SK-N-SH (cell line): ENCODE results near the gene POLR3GL. TPM values are rescaled to one million over a fixed set of nuclear protein-coding genes. Genes with fewer than 3 reads are reported as not detected.

ENCODE experiments used
- CTCF ChIA-PET: fragments of 300-600, 350-600 bp; formaldehyde crosslinking; extraction: SDS; loops from one replicate; lab custom pipeline; 2021; lab: Yijun Ruan, JAX
- POLR2A ChIA-PET: fragments of 350-600 bp; sonication (Branson Sonifier 250); formaldehyde crosslinking; extraction: SDS; loops from one replicate; lab custom pipeline; 2020; ENCODE audit warnings: antibody characterized with exemption, inconsistent platforms; lab: Yijun Ruan, JAX
- DNase-seq: peaks from one replicate; pipeline ENCODE4 v3.0.0; 2012
- H2AFZ ChIP-seq: fragments of 200-600 bp; sonication (generic); 2 replicates; pipeline ENCODE4 v1.8.1; 2016; ENCODE audit warnings: antibody characterized with exemption, mild to moderate bottlenecking, low read depth
- H3F3A ChIP-seq: fragments of 200-600 bp; sonication (generic); replicated peaks from 2 replicates; pipeline ENCODE3; 2016; ENCODE audit warnings: antibody characterized with exemption, mild to moderate bottlenecking; ENCODE audit not compliant: insufficient read depth
- H3K27ac ChIP-seq, 2 experiments: fragments of 200-500 bp in 1 of 2; fragments of 200-600 bp in 1 of 2; sonication (Bioruptor generic) in 1 of 2; sonication (generic), shearing (Covaris generic) in 1 of 2; 2 replicates each; pipeline versions ENCODE4 v1.5.1 to v1.6.1; 2014 to 2016; ENCODE audit warnings: low read depth in 2 of 2, inconsistent platforms in 1 of 2, low read length in 1 of 2, mild to moderate bottlenecking in 1 of 2, mixed read lengths in 1 of 2
- H3K27me3 ChIP-seq: fragments of 200-600 bp; sonication (generic), shearing (Covaris generic); 2 replicates; pipeline ENCODE4 v1.6.1; 2016; ENCODE audit warnings: mixed run types; ENCODE audit not compliant: insufficient read depth
- H3K36me3 ChIP-seq, 2 experiments: fragments of 200-500 bp in 1 of 2; fragments of 200-600 bp in 1 of 2; sonication (Bioruptor generic) in 1 of 2; sonication (generic) in 1 of 2; replicated peaks in 1 of 2; 2 replicates each; pipeline versions ENCODE3 to v1.5.1; 2014 to 2016; ENCODE audit warnings: low read length in 1 of 2, mild to moderate bottlenecking in 1 of 2; ENCODE audit not compliant: insufficient read depth in 2 of 2, control insufficient read depth in 1 of 2
- H3K4me1 ChIP-seq, 2 experiments: fragments of 200-500 bp in 1 of 2; fragments of 200-600 bp in 1 of 2; sonication (Bioruptor generic) in 1 of 2; sonication (generic), shearing (Covaris generic) in 1 of 2; 2 replicates each; pipeline versions ENCODE4 v1.5.1 to v1.6.1; 2014 to 2016; ENCODE audit warnings: low read depth in 1 of 2, low read length in 1 of 2, mixed run types in 1 of 2; ENCODE audit not compliant: insufficient read depth in 2 of 2, control insufficient read depth in 1 of 2
- H3K4me2 ChIP-seq: fragments of 200-600 bp; sonication (generic), shearing (Covaris generic); 2 replicates; pipeline ENCODE4 v1.6.1; 2017; ENCODE audit warnings: mixed run types
- H3K4me3 ChIP-seq, 2 experiments: fragments of 200-500 bp in 1 of 2; fragments of 200-600 bp in 1 of 2; sonication (Bioruptor generic) in 1 of 2; sonication (generic), shearing (Covaris generic) in 1 of 2; 2 replicates each; pipeline versions ENCODE4 v1.5.1 to v1.8.1; 2014 to 2016; ENCODE audit warnings: low read depth in 2 of 2, inconsistent platforms in 1 of 2, low read length in 1 of 2, mild to moderate bottlenecking in 1 of 2, mixed read lengths in 1 of 2, moderate library complexity in 1 of 2
- H3K79me2 ChIP-seq: fragments of 200-600 bp; sonication (generic); 2 replicates; pipeline ENCODE4 v1.8.1; 2017; ENCODE audit warnings: mild to moderate bottlenecking; ENCODE audit not compliant: insufficient read depth
- H3K9ac ChIP-seq: fragments of 200-600 bp; sonication (generic); 2 replicates; pipeline ENCODE4 v1.6.1; 2017; ENCODE audit warnings: mixed run types
- H3K9me2 ChIP-seq: fragments of 200-600 bp; sonication (generic); 2 replicates; pipeline ENCODE4 v1.6.1; 2017; ENCODE audit warnings: mixed run types
- H3K9me3 ChIP-seq: fragments of 200-600 bp; sonication (generic); 2 replicates; pipeline ENCODE4 v1.6.1; 2017; ENCODE audit warnings: mixed run types, mild to moderate bottlenecking, moderate library complexity
- H4K20me1 ChIP-seq: fragments of 200-600 bp; sonication (generic); 2 replicates; pipeline ENCODE4 v1.6.1; 2017; ENCODE audit warnings: mild to moderate bottlenecking, mixed run types; ENCODE audit not compliant: insufficient read depth
- CHD2 ChIP-seq: fragments of 150-350 bp; IDR thresholded peaks from 2 replicates; pipeline ENCODE4 v1.6.1; 2018; ENCODE audit warnings: low read length; ENCODE audit not compliant: partially characterized antibody
- EP300 ChIP-seq, 2 experiments: IDR thresholded peaks; 2 replicates each; pipeline versions ENCODE4 v1.4.0 to v1.6.1; 2012; ENCODE audit warnings: borderline replicate concordance in 1 of 2, low read depth in 1 of 2, low read length in 1 of 2
- FOSL2 ChIP-seq: IDR thresholded peaks from 2 replicates; pipeline ENCODE4 v1.4.0; 2012; ENCODE audit warnings: low read depth, mild to moderate bottlenecking, moderate library complexity, borderline replicate concordance
- FOXJ3 ChIP-seq: sonication (generic); formaldehyde crosslinking; IDR thresholded peaks from 2 replicates; pipeline ENCODE4 v1.5.1; 2020; ENCODE audit warnings: mild to moderate bottlenecking, missing genetic modification reagents
- FOXM1 ChIP-seq: IDR thresholded peaks from 2 replicates; pipeline ENCODE4 v1.4.0; 2012; ENCODE audit warnings: low read depth, mild to moderate bottlenecking
- GATA2 ChIP-seq: sonication (generic); formaldehyde crosslinking; IDR thresholded peaks from 2 replicates; pipeline ENCODE4 v1.5.0; 2020; ENCODE audit warnings: mild to moderate bottlenecking, missing genetic modification reagents
- IRF3 ChIP-seq: fragments of 150-350 bp; IDR thresholded peaks from 2 replicates; pipeline ENCODE4 v1.6.1; 2016; ENCODE audit warnings: mild to moderate bottlenecking, low read depth, low read length
- MAX ChIP-seq: IDR thresholded peaks from 2 replicates; pipeline ENCODE4 v1.4.0; 2012; ENCODE audit warnings: low read depth
- MXI1 ChIP-seq: IDR thresholded peaks from 2 replicates; pipeline ENCODE4 v1.6.1; 2012; ENCODE audit warnings: mild to moderate bottlenecking, low read depth, low read length, improper control_type of control experiment
- NRF1 ChIP-seq: IDR thresholded peaks from 2 replicates; pipeline ENCODE4 v1.6.1; 2012; ENCODE audit warnings: low read depth, mild to moderate bottlenecking, low read length
- POLR2AphosphoS5 ChIP-seq: IDR thresholded peaks from 2 replicates; pipeline ENCODE4 v1.6.1; 2012; ENCODE audit warnings: low read depth, low read length
- RAD21 ChIP-seq: IDR thresholded peaks from 2 replicates; pipeline ENCODE4 v1.6.1; 2012; ENCODE audit warnings: mild to moderate bottlenecking, low read length
- REST ChIP-seq: IDR thresholded peaks from 2 replicates; pipeline ENCODE4 v1.6.1; 2012; ENCODE audit warnings: mild to moderate bottlenecking, low read depth, low read length, moderate library complexity
- RFX5 ChIP-seq: IDR thresholded peaks from 2 replicates; pipeline ENCODE4 v1.6.1; 2012; ENCODE audit warnings: mild to moderate bottlenecking, improper control_type of control experiment, low read length
- RXRA ChIP-seq: IDR thresholded peaks from 2 replicates; pipeline ENCODE4 v1.4.0; 2012; ENCODE audit warnings: low read depth, mild to moderate bottlenecking, borderline replicate concordance
- SIN3A ChIP-seq: IDR thresholded peaks from 2 replicates; pipeline ENCODE4 v1.6.1; 2012; ENCODE audit warnings: low read depth, mild to moderate bottlenecking, low read length, moderate library complexity, borderline replicate concordance
- TCF12 ChIP-seq: IDR thresholded peaks from 2 replicates; pipeline ENCODE4 v1.4.0; 2012
- TEAD4 ChIP-seq: IDR thresholded peaks from 2 replicates; pipeline ENCODE4 v1.4.0; 2012; ENCODE audit warnings: mild to moderate bottlenecking, borderline replicate concordance; ENCODE audit not compliant: insufficient read depth
- USF1 ChIP-seq: IDR thresholded peaks from 2 replicates; pipeline ENCODE4 v1.4.0; 2012; ENCODE audit warnings: low read depth, borderline replicate concordance
- YY1 ChIP-seq: IDR thresholded peaks from 2 replicates; pipeline ENCODE4 v1.4.0; 2012; ENCODE audit warnings: low read depth, mild to moderate bottlenecking
- WGBS: methylation state at CpG from one replicate; pipeline ENCODE4 v1.1.6; 2017; ENCODE audit warnings: low lambda C conversion rate; 5-methylcytosine and 5-hydroxymethylcytosine counted together
- polyA plus RNA-seq, 3 experiments: library from polyadenylated mRNA; depleted of rRNA; stranded (reverse); fragments of >200 nt; gene quantifications; 2 replicates each; pipeline ENCODE4 v1.2.3, GENCODE V29; 2012

Gene POLR3GL
- polyA plus RNA-seq, 1 of the 3 experiments (the other 2 are of a cell fraction): 15.8 TPM

- Histone ChIP-seq H3K27ac (peak overlapping the region in 1 of 2 experiments; percentile 98; a peak in 1 of 4 replicates), H3K9me3 (no peaks in the 10 kb centered on the region), H3K4me2 (peak overlapping the region; percentile 68; the same call in 1 of the 2 replicates), H3K9ac (no peak overlapping the region), H3K79me2 (peaks cover 36% of the 10 kb centered on the region), H3K36me3 (peaks cover 23 to 27% of the 10 kb centered on the region in 2 experiments), H3F3A (peaks cover 11% of the 10 kb centered on the region), H3K4me1 (peaks cover 14 to 38% of the 10 kb centered on the region in 2 experiments; a peak in 3 of 4 replicates), H3K27me3 (no peaks in the 10 kb centered on the region), H4K20me1 (peaks cover 35% of the 10 kb centered on the region), H3K4me3 (no peak overlapping the region), H2AFZ (no peak overlapping the region), H3K9me2 (no peaks in the 10 kb centered on the region)
- DNase-seq: no peak
- ChIA-PET POLR2A (interaction anchor here (1.9 kb wide), 1 partner anchor 18 kb away, joined by 7 read pairs; no protein-coding TSS in a partner anchor), CTCF (interaction anchor here (0.6 to 4.2 kb wide), 6 partner anchors 9 to 150 kb away, joined by 3 to 40 read pairs (median 6); no protein-coding TSS in a partner anchor)
- TF ChIP-seq POLR2AphosphoS5 (no peak), FOXJ3 (CRISPR knock-in tag) (no peak), NRF1 (no peak), IRF3 (no peak), RFX5 (no peak), RAD21 (no peak), MXI1 (no peak), GATA2 (CRISPR knock-in tag) (no peak), FOXM1 (no peak), YY1 (no peak), REST (no peak), FOSL2 (no peak), TEAD4 (no peak), TCF12 (no peak), RXRA (no peak), USF1 (no peak), EP300 (IDR thresholded peaks at IDR 0.05; ENCODE audit: borderline replicate concordance in 1 of 2, low read depth in 1 of 2, low read length in 1 of 2) (no peak), CHD2 (no peak), MAX (no peak), SIN3A (no peak)
- WGBS: 79% methylated on average over 3 of the region's 3 CpGs
Measured at GRCh38 chr1:145997718-145998023, 33.2 kb downstream of the POLR3GL start.
